Measurements from ENCODE around the gene OR9A2.

DNA sequence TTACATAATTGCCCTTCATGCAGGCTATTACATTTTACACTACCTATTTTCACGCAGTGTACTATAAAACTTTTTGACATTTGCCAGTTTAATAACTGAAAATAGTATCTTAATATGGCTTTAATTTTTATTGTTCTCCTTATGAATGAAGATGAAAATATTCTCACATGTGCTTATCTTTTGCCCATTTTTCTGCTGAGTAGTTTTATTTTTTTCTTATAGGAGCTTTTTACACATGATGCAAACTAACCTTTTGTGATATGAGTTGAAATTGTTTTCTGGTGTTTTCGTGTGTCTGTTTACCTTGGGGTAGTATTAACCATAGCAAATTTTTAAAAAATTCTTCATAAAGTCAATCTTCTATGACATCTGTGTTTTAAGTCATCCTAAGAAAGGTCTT, 26.3 kb downstream of the OR9A2 start:
- no peak for TF ChIP-seq EZH2 (IDR thresholded peaks at IDR 0.05; ENCODE audit: insufficient read depth, low read length)
- TF ChIP-seq, protein P1, sequence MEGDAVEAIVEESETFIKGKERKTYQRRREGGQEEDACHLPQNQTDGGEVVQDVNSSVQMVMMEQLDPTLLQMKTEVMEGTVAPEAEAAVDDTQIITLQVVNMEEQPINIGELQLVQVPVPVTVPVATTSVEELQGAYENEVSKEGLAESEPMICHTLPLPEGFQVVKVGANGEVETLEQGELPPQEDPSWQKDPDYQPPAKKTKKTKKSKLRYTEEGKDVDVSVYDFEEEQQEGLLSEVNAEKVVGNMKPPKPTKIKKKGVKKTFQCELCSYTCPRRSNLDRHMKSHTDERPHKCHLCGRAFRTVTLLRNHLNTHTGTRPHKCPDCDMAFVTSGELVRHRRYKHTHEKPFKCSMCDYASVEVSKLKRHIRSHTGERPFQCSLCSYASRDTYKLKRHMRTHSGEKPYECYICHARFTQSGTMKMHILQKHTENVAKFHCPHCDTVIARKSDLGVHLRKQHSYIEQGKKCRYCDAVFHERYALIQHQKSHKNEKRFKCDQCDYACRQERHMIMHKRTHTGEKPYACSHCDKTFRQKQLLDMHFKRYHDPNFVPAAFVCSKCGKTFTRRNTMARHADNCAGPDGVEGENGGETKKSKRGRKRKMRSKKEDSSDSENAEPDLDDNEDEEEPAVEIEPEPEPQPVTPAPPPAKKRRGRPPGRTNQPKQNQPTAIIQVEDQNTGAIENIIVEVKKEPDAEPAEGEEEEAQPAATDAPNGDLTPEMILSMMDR (IDR thresholded peaks at IDR 0.05; ENCODE audit: insufficient read depth, low read depth, low read length), result no peak
